MM.1S (cell line): Measurements from ENCODE around the gene ABCA1.

Source experiments
- DNase-seq: peaks from one replicate; pipeline ENCODE4 v3.0.0-alpha.2; 2015
- H2AFZ ChIP-seq: fragments of 300-600 bp; sonication (generic); 2 replicates; pipeline ENCODE4 v1.6.0; 2016; ENCODE audit warnings: antibody characterized with exemption, low read length
- H3F3A ChIP-seq: fragments of 300-600 bp; sonication (generic); 2 replicates; pipeline ENCODE4 v1.6.1; 2016; ENCODE audit warnings: mild to moderate bottlenecking, antibody characterized with exemption, low read length, moderate library complexity, mixed read lengths; ENCODE audit not compliant: insufficient read depth
- H3K27ac ChIP-seq: fragments of 300-600 bp; sonication (generic); 2 replicates; pipeline ENCODE4 v1.5.1; 2016; ENCODE audit warnings: mild to moderate bottlenecking, low read length
- H3K27me3 ChIP-seq: fragments of 300-600 bp; sonication (generic); replicated peaks from 2 replicates; pipeline ENCODE4 v1.6.0; 2016; ENCODE audit warnings: low read length; ENCODE audit not compliant: insufficient read depth
- H3K36me3 ChIP-seq: fragments of 300-600 bp; sonication (generic); replicated peaks from 2 replicates; pipeline ENCODE4 v1.6.1; 2016; ENCODE audit warnings: mild to moderate bottlenecking, low read length, mixed read lengths; ENCODE audit not compliant: insufficient read depth
- H3K4me1 ChIP-seq: fragments of 300-600 bp; sonication (generic); 2 replicates; pipeline ENCODE4 v1.6.1; 2016; ENCODE audit warnings: low read length, mixed read lengths
- H3K4me2 ChIP-seq: fragments of 300-600 bp; sonication (generic); 2 replicates; pipeline ENCODE4 v1.6.0; 2016; ENCODE audit warnings: low read depth, low read length
- H3K4me3 ChIP-seq: fragments of 300-600 bp; sonication (generic); 2 replicates; pipeline ENCODE4 v1.5.1; 2016; ENCODE audit warnings: low read length, mixed read lengths
- H3K79me2 ChIP-seq: fragments of 300-600 bp; sonication (generic); 2 replicates; pipeline ENCODE4 v1.6.1; 2016; ENCODE audit warnings: mixed run types, low read length, mixed read lengths
- H3K9ac ChIP-seq: fragments of 300-600 bp; sonication (generic); 2 replicates; pipeline ENCODE4 v1.6.1; 2016; ENCODE audit warnings: low read length, mixed read lengths
- H3K9me2 ChIP-seq: fragments of 300-600 bp; sonication (generic); replicated peaks from 2 replicates; pipeline ENCODE4 v1.6.1; 2016; ENCODE audit warnings: mild to moderate bottlenecking, low read length, mixed read lengths; ENCODE audit not compliant: insufficient read depth
- H3K9me3 ChIP-seq: fragments of 300-600 bp; sonication (generic); replicated peaks from 2 replicates; pipeline ENCODE4 v1.6.1; 2016; ENCODE audit warnings: mild to moderate bottlenecking, low read length, mixed read lengths; ENCODE audit not compliant: insufficient read depth
- H4K20me1 ChIP-seq: fragments of 300-600 bp; sonication (generic); 2 replicates; pipeline ENCODE4 v1.6.1; 2016; ENCODE audit warnings: mild to moderate bottlenecking, low read length, moderate library complexity, mixed read lengths; ENCODE audit not compliant: insufficient read depth
- CTCF ChIP-seq: fragments of 300-600 bp; sonication (generic); IDR thresholded peaks from 2 replicates; pipeline ENCODE4 v1.5.1; 2016; ENCODE audit warnings: antibody characterized with exemption, low read length, mixed read lengths
- EZH2 ChIP-seq: fragments of 300-600 bp; sonication (generic); optimal IDR thresholded peaks from 2 replicates; pipeline ENCODE3; 2017; ENCODE audit warnings: low read depth, mild to moderate bottlenecking, antibody characterized with exemption, low read length, mixed read lengths
- EZH2phosphoT487 ChIP-seq: fragments of 300-600 bp; sonication (generic); IDR thresholded peaks from 2 replicates; pipeline ENCODE4 v1.6.1; 2018; ENCODE audit warnings: antibody characterized with exemption, low read length

The ABCA1 gene

GRCh38 chr9:104841601-104842141 is 86.3 kb downstream of the ABCA1 start:
- no peak overlapping the region for H3K4me2 ChIP-seq
- no peaks in the 10 kb centered on the region for H3K27me3 ChIP-seq
- no peaks in the 10 kb centered on the region for H4K20me1 ChIP-seq
- H3K27ac ChIP-seq: no peak overlapping the region
- no peaks in the 10 kb centered on the region for H3K4me1 ChIP-seq
- no peak for TF ChIP-seq CTCF
- TF ChIP-seq EZH2: no peak
- no peak for TF ChIP-seq EZH2phosphoT487
- no peaks in the 10 kb centered on the region for H3F3A ChIP-seq
- H3K9ac ChIP-seq: no peak overlapping the region
- no peak overlapping the region for H2AFZ ChIP-seq
- no peaks in the 10 kb centered on the region for H3K9me2 ChIP-seq
- no peak overlapping the region for H3K4me3 ChIP-seq
- no peaks in the 10 kb centered on the region for H3K9me3 ChIP-seq
- H3K36me3 ChIP-seq: no peaks in the 10 kb centered on the region
- DNase-seq: no peak
- no peaks in the 10 kb centered on the region for H3K79me2 ChIP-seq

- Histone ChIP-seq H3K27ac (no peak overlapping the region), H3K4me3 (no peak overlapping the region), H3K27me3 (no peaks in the 10 kb centered on the region), H3K4me2 (no peak overlapping the region), H3K36me3 (no peaks in the 10 kb centered on the region), H3K4me1 (0 out of 2 replicates have a peak, but pooled peaks cover 4% of the 10 kb centered on the region), H3K9me3 (no peaks in the 10 kb centered on the region), H3K79me2 (no peaks in the 10 kb centered on the region), H2AFZ (no peak overlapping the region), H3F3A (no peaks in the 10 kb centered on the region), H4K20me1 (no peaks in the 10 kb centered on the region), H3K9ac (no peak overlapping the region), H3K9me2 (no peaks in the 10 kb centered on the region)
- DNase-seq: no peak
- TF ChIP-seq EZH2phosphoT487: no peak
Measured at GRCh38 chr9:104838958-104839357, 89.0 kb downstream of the ABCA1 start.

GRCh38 chr9:104836767-104837166 is 91.2 kb downstream of the ABCA1 start:
- Histone ChIP-seq H3K9me3 (no peaks in the 10 kb centered on the region), H3K27me3 (no peaks in the 10 kb centered on the region), H3K4me1 (0 out of 2 replicates have a peak, but pooled peaks cover 4% of the 10 kb centered on the region), H3K4me2 (no peak overlapping the region), H2AFZ (no peak overlapping the region), H3K9ac (no peak overlapping the region), H3K27ac (no peak overlapping the region), H3F3A (no peaks in the 10 kb centered on the region), H3K36me3 (no peaks in the 10 kb centered on the region), H4K20me1 (no peaks in the 10 kb centered on the region), H3K9me2 (no peaks in the 10 kb centered on the region), H3K79me2 (no peaks in the 10 kb centered on the region), H3K4me3 (no peak overlapping the region)
- no peak for DNase-seq
- TF ChIP-seq CTCF (no peak), EZH2 (no peak), EZH2phosphoT487 (no peak)

GRCh38 chr9:104836235-104836634 is 91.7 kb downstream of the ABCA1 start:
- no peak overlapping the region for H2AFZ ChIP-seq
- H3K79me2 ChIP-seq: no peaks in the 10 kb centered on the region
- no peak overlapping the region for H3K4me3 ChIP-seq
- H3K36me3 ChIP-seq: no peaks in the 10 kb centered on the region
- no peaks in the 10 kb centered on the region for H3K9me3 ChIP-seq
- no peak overlapping the region for H3K9ac ChIP-seq
- no peak for DNase-seq
- H3K27me3 ChIP-seq: no peaks in the 10 kb centered on the region
- no peak overlapping the region for H3K27ac ChIP-seq
- TF ChIP-seq EZH2 (no peak), EZH2phosphoT487 (no peak), CTCF (no peak)
- no peak overlapping the region for H3K4me2 ChIP-seq
- H3F3A ChIP-seq: no peaks in the 10 kb centered on the region
- no peaks in the 10 kb centered on the region for H3K9me2 ChIP-seq
- H4K20me1 ChIP-seq: no peaks in the 10 kb centered on the region
- H3K4me1 ChIP-seq: 0 out of 2 replicates have a peak, but pooled peaks cover 4% of the 10 kb centered on the region
